GM19324 (cell line): Measurements from ENCODE around the gene ZNF652.

Experiments
- ATAC-seq: cut with Tn5 transposase; IDR thresholded peaks from one replicate; pipeline ENCODE4 v1.9.1; 2021; ENCODE audit warnings: mild to moderate bottlenecking, moderate library complexity; ENCODE audit not compliant: unreplicated experiment, low FRiP score

Gene ZNF652

DNA sequence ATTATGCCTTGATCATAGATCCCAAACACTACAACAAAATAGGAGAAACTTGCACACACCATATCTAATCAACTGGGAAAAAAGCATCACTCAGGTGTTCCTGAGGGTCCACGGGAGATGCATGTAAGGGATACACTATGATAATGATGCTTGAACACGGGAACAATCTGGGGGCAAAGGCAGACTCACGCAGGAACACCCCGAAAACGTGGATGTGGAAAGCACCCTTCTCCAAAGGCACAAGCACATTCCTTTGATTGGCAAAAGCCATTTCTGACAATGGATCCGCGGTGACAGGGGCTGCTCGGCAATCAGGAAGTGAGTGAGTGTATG is 1.3 kb downstream of the ZNF652 start:
- ATAC-seq: no peak

DNA sequence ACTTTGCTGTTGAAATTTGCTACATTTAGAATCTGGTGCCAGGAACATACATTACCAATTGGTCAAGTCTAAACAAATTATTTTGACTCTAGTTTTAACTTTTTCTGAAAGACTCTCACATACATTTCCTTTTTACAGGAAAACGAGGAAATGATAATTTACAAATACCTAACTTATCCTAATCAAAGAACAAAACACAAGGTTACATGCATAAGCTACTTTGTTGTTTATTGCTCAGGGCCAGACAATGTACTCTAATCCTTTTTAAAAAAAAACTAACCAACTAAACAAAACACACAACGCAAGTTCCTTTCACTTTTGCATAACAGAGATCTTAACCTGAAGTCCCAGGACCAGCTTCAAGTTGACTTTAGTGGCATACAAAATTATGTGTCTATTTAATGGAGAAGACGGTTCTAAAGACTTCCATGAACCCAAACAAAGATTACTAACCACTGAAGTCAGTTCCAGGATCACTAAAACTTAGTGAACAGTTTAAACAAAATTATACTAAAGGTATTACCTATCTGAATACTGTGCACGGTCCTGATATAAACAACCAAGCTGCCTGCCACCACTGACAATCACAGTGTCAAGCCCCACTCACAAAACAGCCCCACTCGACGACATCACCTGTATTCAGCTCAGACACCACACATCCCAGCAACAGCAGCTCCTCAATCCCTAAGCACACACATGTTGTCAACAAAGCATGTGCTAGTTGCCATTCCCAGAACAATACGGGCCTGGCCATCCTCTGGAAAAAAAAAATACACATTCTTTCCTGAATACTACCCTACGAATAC is 1.9 kb downstream of the ZNF652 start:
- no peak for ATAC-seq

DNA sequence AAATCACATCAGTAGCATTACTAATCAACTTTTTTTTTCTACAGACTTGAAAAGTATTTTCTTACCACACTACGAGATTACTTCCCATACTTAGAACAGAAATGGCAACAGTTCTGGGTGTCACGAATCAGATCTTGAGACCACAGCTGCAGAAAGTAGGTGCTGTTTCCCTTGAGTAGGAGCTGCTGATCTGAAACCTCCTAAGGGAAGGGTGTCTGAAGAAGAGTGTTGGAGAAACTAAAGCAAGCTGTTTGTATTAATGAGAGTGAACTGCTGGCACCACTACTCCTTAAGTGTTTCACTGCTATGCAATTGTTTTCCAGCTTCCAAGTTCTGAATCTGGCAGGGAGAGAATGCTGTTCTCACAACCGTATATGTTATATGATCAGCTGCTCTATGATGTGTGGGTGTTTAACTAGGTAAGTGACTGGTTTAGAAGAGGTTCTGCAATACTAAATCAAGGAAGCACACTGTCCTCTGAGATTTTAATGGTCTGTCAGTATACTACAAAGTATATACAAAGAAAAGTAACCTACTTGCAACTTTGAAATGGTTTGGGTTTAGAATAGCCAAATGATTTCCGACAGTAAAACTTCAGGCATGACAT is 3.3 kb downstream of the ZNF652 start:
- no peak for ATAC-seq

DNA sequence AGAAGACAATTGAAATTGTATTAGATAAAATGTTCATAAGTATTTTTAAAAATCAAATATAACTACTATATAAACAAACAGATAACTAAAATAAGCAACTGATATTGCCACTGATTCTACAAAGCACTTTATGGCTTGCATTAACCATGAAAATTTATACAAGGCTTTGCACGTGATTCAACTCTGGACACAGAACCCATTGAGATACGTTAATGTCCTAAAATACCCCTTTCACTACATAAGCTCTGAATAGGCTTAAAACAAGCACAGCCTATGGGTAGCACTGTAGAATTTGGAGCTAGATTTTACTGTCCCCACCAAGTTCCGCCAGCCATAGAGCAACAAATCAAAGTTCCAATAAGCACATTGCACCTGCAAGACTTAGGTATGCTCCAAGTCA is 4.5 kb downstream of the ZNF652 start:
- ATAC-seq: no peak

DNA sequence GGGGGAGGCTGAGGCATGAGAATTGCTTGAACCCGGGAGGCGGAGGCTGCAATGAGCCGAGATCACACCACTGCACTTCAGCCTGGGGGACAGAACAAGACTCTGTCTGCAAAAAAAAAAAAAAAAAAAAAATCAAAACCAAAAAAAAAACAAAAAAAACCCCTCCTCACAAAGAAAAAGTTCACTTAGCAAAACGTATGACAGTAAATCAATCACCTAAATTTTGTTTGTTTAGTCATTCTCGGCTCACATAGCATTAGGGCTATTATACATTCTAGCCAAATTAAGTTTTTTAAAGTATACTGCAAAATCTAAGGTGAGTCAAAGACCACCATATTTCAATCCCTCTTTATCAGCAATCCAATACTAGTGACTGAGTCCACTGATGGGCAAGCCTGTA is 5.7 kb downstream of the ZNF652 start:
- ATAC-seq: no peak

DNA sequence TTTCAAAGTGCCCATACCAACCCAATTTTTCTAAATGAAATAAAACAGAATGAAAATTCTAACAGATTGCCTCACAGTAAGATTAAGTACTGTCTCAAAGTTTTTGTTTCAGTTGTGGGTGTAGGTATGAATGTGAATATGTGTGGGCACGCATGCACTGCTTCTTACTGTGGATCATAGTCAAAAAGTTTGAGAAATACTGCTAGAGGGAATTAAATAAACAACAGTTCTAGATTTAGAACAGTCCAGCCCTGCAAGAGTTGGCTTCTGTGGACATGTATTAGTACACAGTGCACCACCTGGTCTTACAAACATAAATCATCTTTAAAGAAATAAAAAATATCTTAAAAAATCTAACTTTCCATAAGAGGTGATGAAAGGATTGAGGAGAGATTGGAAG is 8.4 kb downstream of the ZNF652 start:
- no peak for ATAC-seq

DNA sequence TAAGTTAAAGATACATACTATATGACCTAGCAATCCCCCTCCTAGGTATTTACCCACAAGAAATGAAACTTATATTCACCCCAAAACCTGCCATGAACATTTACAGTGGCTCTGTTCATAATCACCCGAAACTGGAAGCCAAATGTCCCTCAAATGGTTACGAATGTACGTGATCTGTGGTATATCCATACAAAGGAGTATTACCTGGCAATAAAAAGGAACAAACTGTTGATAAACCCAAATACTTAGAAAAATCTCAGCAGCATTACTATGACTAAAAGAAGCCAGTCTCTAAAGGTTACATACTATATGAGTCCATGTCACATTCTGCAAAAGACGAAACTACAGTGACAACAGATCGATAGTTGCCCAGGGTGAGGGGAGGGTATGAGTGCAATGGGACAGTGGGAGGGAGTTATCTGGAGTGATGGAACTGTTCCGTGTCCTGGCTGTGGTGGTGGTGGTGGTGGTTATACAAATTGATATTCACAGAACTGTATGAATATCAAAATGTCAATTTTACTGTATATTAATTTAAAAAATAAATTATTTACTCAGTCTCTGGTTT is 9.4 kb downstream of the ZNF652 start:
- ATAC-seq: no peak

DNA sequence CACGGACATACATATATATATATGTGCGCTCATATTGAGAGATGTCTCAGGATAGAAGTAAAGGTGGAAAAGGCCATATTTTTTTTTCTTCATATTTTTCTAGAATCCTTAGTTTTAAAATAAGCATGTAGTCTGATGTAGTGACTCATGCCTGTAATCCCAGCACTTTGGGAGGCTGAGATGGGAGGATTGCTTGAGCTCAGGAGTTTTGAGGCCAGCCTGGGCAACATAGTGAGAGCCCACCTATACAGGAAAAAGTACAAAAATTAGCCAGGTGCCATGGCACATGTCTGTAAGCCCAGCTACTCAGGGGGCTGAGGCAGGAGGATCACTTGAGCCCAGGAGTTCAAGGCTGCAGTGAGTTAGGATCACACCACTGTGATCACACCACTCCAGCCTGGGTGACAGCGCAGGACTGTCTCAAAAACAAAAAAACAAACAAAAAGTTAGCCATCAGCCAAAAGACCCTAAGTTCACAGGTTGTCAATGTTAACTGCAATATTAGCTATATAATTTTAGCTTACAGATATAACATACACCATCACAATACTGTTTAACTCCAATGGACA is 10.4 kb downstream of the ZNF652 start:
- no peak for ATAC-seq

DNA sequence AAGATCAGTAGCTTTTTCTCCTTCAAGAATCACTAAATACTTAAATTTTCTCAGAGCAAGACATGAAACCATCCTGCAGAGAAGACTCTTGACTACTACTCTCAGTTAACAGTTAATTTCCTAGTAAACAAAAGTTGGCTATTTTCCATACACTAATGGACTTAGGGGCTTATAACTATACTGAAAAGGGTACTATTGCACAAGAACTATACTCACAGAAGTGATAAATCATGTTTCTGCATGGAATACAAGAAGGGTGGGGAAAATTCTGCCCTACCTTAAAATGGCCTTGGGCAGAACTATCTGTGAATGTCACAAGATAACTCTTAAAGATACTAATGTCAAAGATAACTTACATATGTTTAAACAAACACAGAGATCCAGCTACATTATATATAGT is 12.5 kb downstream of the ZNF652 start:
- ATAC-seq: no peak

DNA sequence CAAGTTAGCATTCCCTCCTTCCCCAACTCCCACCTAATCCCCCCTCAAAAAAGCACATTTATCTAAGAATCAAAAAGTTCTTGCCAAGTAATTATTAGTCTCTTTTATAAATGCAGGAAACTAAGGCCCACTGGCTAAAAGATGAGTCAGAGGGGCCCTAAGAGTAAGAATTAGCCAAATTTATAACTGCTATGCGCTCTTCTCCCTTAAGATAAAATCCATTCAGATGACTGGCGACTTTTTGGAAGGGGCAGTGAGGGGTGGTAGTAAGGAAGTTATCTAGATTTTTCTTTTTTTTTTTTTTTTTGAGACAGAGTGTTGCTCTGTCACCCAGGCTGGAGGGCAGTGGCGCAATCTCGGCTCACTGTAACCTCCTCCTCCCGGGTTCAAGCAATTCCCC is 17.1 kb downstream of the ZNF652 start:
- ATAC-seq: no peak

DNA sequence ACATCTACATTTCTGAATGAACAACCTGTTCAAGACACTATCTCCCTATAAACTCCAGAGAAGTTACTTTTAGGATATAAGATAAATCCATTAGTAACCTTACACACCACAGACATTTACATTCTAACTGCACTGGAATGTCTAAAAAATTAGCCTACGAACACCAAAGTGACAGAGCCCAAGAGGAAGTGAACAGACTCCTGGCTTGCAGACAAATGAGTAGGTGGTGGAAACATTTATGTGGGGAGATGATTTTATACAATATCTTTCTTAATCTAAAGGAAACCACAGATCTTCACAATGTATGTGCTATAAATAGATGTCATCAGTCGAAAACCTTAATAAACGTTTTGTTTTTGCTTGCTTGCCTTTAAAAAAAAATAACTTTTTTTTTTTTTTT is 18.8 kb downstream of the ZNF652 start:
- ATAC-seq: no peak

DNA sequence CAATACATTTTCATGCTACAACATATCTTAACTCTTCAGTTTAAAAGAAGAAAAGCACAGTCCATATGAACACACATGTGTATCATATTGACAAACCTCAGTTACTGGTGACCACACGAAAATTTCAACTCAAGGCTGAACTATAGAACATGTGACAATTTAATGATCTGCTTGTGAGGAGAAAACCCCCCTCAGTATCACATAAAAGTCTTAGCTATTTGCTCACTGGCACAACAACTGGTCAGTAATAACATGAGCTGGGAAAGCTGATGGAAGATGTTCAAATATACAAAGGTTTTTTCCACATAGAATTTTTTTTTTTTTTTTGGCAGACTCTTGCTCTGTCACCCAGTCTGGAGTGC is 19.5 kb downstream of the ZNF652 start:
- ATAC-seq: no peak

DNA sequence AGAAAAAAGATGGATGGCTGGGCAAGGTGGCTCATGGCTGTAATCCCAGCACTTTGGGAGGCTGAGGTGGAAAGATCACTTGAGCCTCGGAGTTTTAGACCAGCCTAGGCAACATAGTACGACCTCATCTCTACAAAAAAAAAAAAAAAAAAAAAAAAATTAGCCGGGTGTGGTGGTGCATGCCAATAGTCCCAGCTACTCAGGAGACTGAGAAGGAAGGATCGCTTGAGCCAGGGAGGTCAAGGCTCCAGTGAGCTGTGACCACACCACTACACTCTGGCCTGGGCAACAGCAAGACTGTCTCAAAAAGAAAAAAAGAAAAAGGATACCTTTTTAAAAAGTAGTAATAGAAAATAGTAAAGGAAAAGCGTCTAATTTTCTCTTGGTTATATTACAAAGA is 20.7 kb downstream of the ZNF652 start:
- ATAC-seq: no peak

DNA sequence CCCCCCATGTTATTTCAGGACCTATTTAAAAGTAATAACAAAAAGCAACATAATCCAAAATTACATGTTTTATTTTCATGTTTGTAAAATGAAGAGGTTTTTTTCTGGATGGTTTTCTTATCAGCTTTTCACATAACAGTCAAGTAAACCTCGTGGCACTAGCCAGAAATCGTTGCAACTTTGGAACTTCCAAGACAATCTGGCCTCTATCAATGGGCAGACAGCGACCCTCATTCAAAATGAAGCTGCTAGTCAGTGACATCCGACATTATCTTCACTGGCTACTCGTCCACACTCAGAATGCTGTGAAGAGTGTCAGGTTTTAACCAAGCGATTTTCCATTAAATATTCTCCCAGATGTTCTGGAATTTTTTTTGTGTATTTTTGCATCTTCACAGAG is 22.7 kb downstream of the ZNF652 start:
- no peak for ATAC-seq

DNA sequence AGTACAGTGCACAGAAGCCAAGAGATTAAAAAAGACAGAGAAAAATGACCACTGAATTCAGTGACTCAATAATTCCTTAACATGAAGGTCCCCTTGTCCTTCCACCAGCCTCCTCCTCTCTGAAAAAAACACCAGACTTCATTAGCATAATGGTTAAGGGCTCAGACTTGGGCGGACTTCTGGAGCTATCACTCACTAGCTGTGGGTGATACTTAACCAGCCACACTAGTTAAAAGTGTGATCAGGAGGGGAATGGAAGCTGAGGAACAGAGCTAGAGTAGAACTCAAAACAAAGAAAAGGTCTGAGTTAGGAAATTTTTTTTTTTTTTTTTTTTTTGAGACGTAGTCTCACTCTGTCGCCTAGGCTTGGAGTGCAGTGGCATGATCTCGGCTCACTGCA is 23.2 kb downstream of the ZNF652 start:
- no peak for ATAC-seq

DNA sequence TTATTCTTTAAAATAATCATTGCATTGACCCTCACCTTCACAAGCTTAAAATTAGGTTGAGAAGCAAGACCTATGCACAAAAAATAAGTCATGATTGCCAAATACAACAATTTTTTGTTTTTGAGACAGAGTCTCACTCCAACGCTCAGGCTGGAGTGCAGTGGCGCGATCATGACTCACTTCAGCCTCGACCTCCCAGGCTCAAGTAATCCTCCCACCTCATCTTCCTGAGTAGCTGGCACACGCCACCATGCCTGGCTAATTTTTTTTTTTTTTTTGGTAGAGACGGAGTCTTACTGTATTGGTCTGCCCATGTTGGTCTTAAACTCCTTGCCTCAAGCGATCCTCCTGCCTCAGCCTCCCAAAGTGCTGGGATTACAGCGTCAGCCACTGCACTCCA is 24.2 kb downstream of the ZNF652 start:
- ATAC-seq: no peak

DNA sequence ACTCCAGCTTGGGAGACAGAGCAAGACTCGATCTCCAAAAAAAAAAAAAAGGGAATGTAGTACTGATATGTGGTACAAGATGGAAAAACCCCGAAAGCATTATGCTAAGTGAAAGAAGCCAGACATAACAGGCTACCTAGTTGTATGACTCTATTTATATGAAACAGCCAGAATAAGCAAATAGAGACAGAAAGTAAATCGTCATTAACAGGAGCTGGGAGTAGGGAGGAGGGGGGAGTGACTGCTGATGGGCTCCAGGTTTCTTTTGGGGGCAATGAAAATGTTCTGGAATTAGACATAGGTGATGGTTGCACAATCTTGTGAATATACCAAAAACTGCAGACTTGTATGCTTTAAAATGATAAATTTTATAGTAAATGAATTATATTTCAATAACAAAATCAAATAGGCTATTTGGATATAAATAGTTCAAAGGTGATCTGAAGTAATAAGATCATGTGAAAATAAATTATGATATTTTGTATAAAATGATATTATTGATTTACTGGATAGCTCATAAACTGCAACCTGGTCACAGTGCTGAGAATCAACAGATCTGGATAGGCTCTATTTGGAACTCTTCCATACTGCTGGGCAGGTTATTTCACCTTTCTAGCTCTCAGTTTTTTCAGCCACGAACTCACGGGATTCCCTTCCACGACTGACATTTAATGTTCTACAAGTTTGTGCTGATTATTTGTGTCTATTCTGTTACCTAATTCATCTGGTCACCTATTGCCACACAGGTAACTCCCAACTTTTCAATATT is 27.1 kb downstream of the ZNF652 start:
- no peak for ATAC-seq

DNA sequence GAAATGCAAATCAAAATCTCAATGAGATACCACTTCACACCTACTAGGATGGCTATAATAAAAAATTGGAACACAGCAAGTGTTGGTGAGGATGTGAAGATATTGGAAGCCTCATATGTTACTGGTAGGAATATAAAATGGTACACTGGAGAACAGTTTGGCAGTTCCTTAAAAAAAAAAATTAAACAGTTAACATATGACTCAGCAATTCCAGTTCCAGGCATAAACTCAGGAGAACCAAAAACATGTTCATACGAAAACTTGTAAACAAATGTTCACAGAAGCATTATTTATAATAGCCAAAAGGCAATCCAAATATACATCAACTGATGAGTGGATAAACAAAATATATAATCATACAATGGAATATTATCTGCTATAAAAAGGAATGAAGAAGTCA is 28.2 kb downstream of the ZNF652 start:
- ATAC-seq: no peak

DNA sequence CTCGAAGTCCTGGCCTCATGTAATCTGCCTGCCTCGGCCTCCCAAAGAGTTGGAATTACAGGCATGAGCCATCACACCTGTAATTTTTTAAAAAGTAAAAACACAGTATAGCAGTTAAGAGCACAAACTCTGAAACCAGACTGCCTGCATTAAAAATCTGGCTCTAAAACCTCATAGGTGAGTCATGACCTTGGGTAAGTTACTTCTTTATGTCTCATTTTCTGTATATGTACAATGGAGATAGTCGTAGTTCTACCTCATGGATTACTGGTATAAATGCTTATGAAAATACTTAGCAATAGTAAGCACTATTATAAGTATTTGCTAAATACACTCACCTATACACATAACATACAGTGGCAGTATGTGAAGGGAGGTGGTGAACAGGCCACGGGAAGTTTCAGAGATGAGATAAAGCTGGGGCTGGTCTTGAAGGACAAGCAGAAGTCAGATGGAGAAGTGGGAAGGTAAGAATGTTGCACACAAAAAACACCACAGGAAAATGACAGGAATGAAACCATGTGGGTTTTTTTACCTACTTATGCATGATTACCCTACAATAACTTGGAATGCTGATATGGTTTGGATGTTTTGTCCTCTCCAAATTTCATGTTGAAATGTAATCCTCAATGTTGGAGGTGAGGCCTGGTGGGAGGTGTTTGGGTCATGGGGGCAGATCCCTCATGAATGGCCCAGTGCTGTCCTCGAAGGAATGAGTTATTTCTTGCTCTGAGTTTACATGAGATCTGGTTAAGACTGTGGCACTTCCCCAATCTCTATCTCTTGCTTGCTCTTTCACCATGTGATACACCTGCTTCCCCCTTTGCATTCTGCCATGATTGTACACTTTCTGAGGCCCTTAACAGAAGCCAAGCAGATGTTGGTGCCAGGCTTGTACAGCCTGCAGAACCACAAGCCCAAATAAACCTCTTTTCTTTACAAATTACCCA is 33.9 kb downstream of the ZNF652 start:
- ATAC-seq: no peak

DNA sequence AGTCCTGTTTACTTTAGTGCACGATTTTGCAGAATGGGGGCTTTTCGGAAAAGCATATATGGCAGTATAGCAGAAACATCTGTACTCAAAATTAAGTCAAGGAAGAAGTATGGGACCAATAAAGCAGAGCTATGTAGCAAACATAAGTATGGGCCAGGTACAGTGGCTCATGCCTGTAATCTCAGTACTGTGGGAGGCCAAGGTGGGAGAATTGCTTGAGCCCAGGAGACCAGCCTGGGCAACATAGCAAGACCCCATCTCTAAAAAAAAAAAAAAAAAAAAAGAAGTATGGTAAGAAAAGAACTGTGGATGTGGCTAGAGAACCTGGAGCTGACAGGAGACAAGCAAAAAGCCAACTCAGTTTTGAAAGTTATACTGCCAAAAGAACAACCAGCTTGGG is 36.1 kb downstream of the ZNF652 start:
- ATAC-seq: no peak
